AG04450 (cell line): ENCODE results near the gene SERHL2. TPM values are rescaled to one million over a fixed set of nuclear protein-coding genes. Genes with fewer than 3 reads are reported as not detected.
"Not testable (repeated sequence)": the region's sequence is repeated elsewhere in the genome, so short reads cannot be mapped to it uniquely, and the experiment has no call there.

Source experiments
- CTCF ChIA-PET: fragments of 300-600, 350-600 bp; formaldehyde crosslinking; extraction: SDS; loops from one replicate; lab custom pipeline; 2022; ENCODE audit warnings: antibody characterized with exemption, inconsistent platforms; lab: Charles Lee
- POLR2A ChIA-PET: fragments of 350-600 bp; formaldehyde crosslinking; extraction: SDS; loops from one replicate; lab custom pipeline; 2021; ENCODE audit warnings: antibody characterized with exemption, inconsistent platforms; lab: Yijun Ruan, JAX
- DNase-seq: peaks from one replicate; pipeline ENCODE4 v3.0.0-alpha.2; 2011; ENCODE audit warnings: low read depth, low spot score
- H3K27ac ChIP-seq: one replicate; pipeline ENCODE4 v1.5.1; 2012; ENCODE audit warnings: low read depth, low read length, control low read depth
- H3K27me3 ChIP-seq: one replicate; pipeline ENCODE4 v1.6.0; 2012; ENCODE audit warnings: low read length; ENCODE audit not compliant: control insufficient read depth, insufficient read depth
- H3K4me3 ChIP-seq: 2 replicates; pipeline ENCODE4 v1.5.1; 2011; ENCODE audit warnings: mild to moderate bottlenecking, low read depth, low read length, control low read depth
- H3K9me3 ChIP-seq: 2 replicates; pipeline ENCODE4 v1.5.1; 2012; ENCODE audit warnings: low read length; ENCODE audit not compliant: control insufficient read depth, insufficient read depth
- CTCF ChIP-seq: IDR thresholded peaks from 2 replicates; pipeline ENCODE4 v1.5.1; 2011; ENCODE audit warnings: low read depth, low read length, control low read depth, inconsistent platforms
- polyA minus RNA-seq: library from RNA; depleted of rRNA, polyadenylated mRNA; stranded (reverse); fragments of >200 nt; gene quantifications from 2 replicates; pipeline ENCODE4 v1.2.3, GENCODE V29; 2011; rRNA and poly(A)+ RNA removed
- polyA plus RNA-seq: library from polyadenylated mRNA; depleted of rRNA; stranded (reverse); fragments of >200 nt; gene quantifications from 2 replicates; pipeline ENCODE4 v1.2.3, GENCODE V29; 2011; rRNA removed

The SERHL2 gene, protein sequence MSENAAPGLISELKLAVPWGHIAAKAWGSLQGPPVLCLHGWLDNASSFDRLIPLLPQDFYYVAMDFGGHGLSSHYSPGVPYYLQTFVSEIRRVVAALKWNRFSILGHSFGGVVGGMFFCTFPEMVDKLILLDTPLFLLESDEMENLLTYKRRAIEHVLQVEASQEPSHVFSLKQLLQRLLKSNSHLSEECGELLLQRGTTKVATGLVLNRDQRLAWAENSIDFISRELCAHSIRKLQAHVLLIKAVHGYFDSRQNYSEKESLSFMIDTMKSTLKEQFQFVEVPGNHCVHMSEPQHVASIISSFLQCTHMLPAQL
- 6.6 and 9.0 TPM in 2 replicates for polyA plus RNA-seq
- 1.7 and 2.8 TPM in 2 replicates for polyA minus RNA-seq

GRCh38 chr22:42553475-42554361 lies at the start of gene SERHL2:
Gene SERHL2 (plus strand): TSS chr22:42553956. CDS start chr22:42554021, 65 bp downstream.
- DNase-seq, result peak; percentile 33
- Histone ChIP-seq H3K27ac (no peak within 1 kb of the TSS), H3K4me3 (peak within 1 kb of the TSS; percentile 76), H3K9me3 (no peaks in the 10 kb centered on the region; the same call in 1 of the 2 replicates), H3K27me3 (peaks cover 15% of the 10 kb centered on the region)
- TF ChIP-seq CTCF, result no peak
- ChIA-PET POLR2A (interaction anchor here (0.7 kb wide), 1 partner anchor 55 kb away, joined by 3 read pairs; no protein-coding TSS in a partner anchor), CTCF (no interaction called here)

DNA sequence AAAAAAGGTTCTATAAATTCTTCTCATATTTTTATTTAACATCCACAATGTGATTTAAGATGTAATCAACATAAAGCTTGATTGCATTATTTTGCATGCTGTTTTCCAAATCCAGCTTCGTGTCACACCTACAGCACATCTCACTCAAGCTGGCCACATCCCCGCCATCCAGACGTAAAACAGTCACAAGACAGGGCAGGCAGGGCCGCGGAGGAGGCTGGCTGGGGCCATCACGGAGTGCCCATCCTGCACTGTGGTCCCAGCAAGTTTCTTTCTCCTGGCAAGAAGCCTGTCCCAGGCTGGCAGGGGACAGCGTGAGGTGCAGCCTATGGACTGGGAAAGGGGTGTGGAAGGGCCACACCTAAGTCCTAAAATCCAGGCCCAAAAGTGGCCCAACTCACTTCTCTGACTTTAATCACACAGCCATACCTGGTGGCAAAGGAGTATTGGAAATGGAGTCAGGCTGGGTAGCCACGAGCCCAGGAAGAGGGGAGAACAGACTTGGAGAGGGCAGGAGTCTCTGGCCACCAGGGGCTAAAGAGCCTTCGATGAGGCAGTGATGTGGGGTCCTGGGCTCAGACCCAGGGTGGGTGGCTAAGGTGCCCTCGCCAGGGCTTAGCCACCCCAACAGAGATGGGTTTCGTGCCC lies 45.3 kb upstream of the SERHL2 start:
- H3K9me3 ChIP-seq, H3K4me3 ChIP-seq, H3K27ac ChIP-seq, DNase-seq, H3K27me3 ChIP-seq: not testable (repeated sequence)
- ChIA-PET POLR2A (interaction anchor here (0.6 to 0.7 kb wide), 2 partner anchors 54 to 1044 kb away, joined by 3 to 9 read pairs; no protein-coding TSS in a partner anchor), CTCF (interaction anchor here (0.6 kb wide), 1 partner anchor 194 kb away, joined by 3 read pairs; no protein-coding TSS in a partner anchor)

DNA sequence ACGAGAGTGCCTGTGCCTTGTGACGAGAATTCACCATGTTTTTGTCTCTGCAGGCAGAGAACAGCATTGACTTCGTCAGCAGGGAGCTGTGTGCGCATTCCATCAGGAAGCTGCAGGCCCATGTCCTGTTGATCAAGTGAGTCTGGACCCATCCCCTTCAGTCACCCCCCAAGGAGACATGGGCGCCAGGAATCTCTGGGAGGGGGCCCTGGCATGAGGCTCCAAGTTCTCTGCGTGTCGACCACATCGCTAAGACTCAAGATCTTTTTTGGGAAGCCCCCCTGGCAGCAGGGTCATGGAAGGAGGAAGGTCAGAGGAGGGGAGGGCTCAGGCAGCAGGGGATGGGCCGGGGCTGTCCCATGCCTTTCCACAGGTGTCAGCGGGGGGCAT lies 44.8 kb upstream of the SERHL2 start:
- H3K27me3 ChIP-seq, H3K27ac ChIP-seq, H3K4me3 ChIP-seq, H3K9me3 ChIP-seq, DNase-seq, CTCF ChIA-PET, POLR2A ChIA-PET: not testable (repeated sequence)

- no peaks in the 10 kb centered on the region for H3K27me3 ChIP-seq
- CTCF ChIA-PET, result interaction anchor here (0.6 kb wide), 1 partner anchor 13 kb away, joined by 4 read pairs; no protein-coding TSS in a partner anchor
- POLR2A ChIA-PET, result interaction anchor here (0.7 kb wide), 1 partner anchor 51 kb away, joined by 6 read pairs; no protein-coding TSS in a partner anchor
- TF ChIP-seq CTCF, result no peak
- no peaks in the 10 kb centered on the region for H3K9me3 ChIP-seq
- no peak for DNase-seq
- no peak overlapping the region for H3K4me3 ChIP-seq
- no peak overlapping the region for H3K27ac ChIP-seq
Measured at GRCh38 chr22:42509548-42509947, 44.2 kb upstream of the SERHL2 start.

GRCh38 chr22:42511401-42511891 lies 42.3 kb upstream of the SERHL2 start:
- ChIA-PET POLR2A (no interaction called here), CTCF (no interaction called here)
- H3K4me3 ChIP-seq, result no peak overlapping the region
- no peak for DNase-seq
- no peaks in the 10 kb centered on the region for H3K9me3 ChIP-seq
- H3K27me3 ChIP-seq, result no peaks in the 10 kb centered on the region
- TF ChIP-seq CTCF, result no peak
- H3K27ac ChIP-seq, result no peak overlapping the region
